Fibroblast of pulmonary artery (primary cell): ENCODE results near the gene IRAK2.
A peak's percentile ranks its signal among the peaks of the same experiment; 100 is the strongest.
"Not testable (repeated sequence)": the region's sequence is repeated elsewhere in the genome, so short reads cannot be mapped to it uniquely, and the experiment has no call there.

Experiments used
- DNase-seq: peaks from one replicate; pipeline ENCODE4 v3.0.0-alpha.2; 2010; ENCODE audit warnings: low read depth
- H3K4me3 ChIP-seq: replicated peaks from 2 replicates; pipeline ENCODE4 v1.5.1; 2011; ENCODE audit warnings: low read depth, mild to moderate bottlenecking, control low read depth, low read length, moderate library complexity
- CTCF ChIP-seq: IDR thresholded peaks from 2 replicates; pipeline ENCODE4 v1.5.1; 2011; ENCODE audit warnings: mild to moderate bottlenecking, control low read depth, low read length, inconsistent platforms; ENCODE audit errors: missing control alignments

IRAK2 gene

GRCh38 chr3:10160346-10160745, 4.4 kb upstream of the IRAK2 start:
- H3K4me3 ChIP-seq = no peak overlapping the region
- no peak for TF ChIP-seq CTCF
- no peak for DNase-seq

GRCh38 chr3:10160925-10161324, 3.8 kb upstream of the IRAK2 start:
- no peak for TF ChIP-seq CTCF
- DNase-seq = no peak

GRCh38 chr3:10162185-10162584, 2.5 kb upstream of the IRAK2 start:
- H3K4me3 ChIP-seq = no peak overlapping the region
- TF ChIP-seq CTCF = no peak
- no peak for DNase-seq

More at GRCh38 chr3:10160925-10161324, 3.8 kb upstream of the IRAK2 start:
- H3K4me3 ChIP-seq = no peak overlapping the region

DNA sequence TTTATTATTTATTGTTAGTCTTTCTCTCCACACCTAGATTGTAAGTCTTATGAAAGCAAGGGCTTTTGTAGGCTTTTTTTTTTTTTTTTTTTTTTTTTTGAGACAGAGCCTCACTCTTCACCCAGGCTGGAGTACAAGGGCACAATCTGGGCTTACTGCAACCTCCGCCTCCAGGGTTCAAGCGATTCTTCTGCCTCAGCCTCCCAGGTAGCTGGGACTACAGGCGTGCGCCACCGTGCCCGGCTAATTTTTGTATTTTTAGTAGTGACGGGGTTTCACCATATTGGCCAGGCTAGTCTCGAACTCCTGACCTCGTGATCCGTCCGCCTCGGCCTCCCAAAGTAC, 546 bp upstream of the IRAK2 start:
- H3K4me3 ChIP-seq = peak overlapping the region; percentile 87
- not testable (repeated sequence) for DNase-seq

DNA sequence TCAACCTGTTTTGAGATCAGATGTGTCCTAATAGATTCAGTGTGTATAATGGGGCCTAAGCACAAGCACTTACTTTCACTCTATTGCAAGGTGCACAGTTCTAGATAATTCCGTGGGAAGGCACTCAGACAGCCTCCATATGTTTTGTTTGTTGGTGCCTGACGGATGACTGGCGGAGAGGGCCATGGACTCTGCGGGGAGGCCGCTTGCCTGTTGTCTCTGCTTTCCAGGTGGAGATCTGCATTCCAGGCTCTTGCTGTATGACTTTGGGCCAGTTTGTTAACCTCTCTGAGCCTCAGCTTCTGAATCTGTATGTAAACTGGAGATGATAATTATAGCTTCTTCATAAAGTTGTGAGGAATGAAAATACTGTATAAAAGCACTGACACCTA, 1.5 kb downstream of the IRAK2 start:
- no peak for DNase-seq
- no peak for TF ChIP-seq CTCF
- H3K4me3 ChIP-seq = peak overlapping the region; percentile 87

- H3K4me3 ChIP-seq = no peak overlapping the region
- DNase-seq = no peak
- TF ChIP-seq CTCF = no peak
Observed at GRCh38 chr3:10169000-10169496, 4.3 kb downstream of the IRAK2 start.

- no peak for DNase-seq
- no peak overlapping the region for H3K4me3 ChIP-seq
- no peak for TF ChIP-seq CTCF
Observed at GRCh38 chr3:10170915-10171478, 6.3 kb downstream of the IRAK2 start.
